NCI-H146 (cell line): Measurements from ENCODE around the gene TFB2M.

ENCODE experiments used
- DNase-seq: peaks from one replicate; lab custom pipeline; 2025; lab: John Stamatoyannopoulos, UW

TFB2M gene

DNA sequence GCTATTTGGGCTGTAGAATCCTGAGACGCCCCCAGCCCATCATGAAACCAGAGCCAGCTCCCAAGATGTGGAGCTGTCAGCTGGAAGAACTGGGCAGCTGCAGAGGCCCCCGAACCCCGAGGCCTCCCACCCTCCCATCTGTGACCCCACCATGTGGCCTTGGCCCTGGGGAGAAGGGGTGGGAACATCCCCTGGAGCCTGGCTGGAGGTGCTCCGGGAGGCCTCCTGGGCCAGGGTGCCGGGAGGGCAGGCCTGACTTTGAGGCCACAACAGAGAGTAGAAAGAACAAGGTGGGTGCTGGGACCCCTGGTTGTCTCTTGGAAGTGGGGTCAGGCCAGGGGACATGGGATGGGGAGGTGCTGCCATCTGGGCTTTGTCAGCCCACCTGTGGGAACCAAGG is 53.0 kb downstream of the TFB2M start:
- no peak for DNase-seq

- DNase-seq: no peak
Observed at GRCh38 chr1:246512635-246513034, 53.4 kb downstream of the TFB2M start.

DNA sequence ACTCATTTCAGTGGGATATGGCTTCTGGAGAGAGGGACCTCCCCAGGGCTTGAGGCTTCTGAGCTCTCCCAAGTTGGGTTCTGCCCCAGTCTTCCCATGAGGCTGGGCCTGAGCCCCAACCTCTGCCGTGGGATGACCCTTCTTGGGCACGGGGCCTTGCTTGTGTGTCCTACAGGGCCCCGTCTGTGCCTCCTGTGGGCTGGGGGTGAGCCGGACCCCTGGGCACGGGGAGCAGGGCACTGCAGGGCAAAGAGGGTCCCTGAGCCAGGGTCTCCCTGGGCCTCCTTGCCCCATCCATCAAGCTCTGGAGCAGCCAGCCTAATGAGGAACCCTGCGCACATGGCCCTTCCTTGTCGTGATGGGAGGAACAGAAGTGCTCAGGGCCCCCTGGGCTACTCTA is 53.8 kb downstream of the TFB2M start:
- no peak for DNase-seq

GRCh38 chr1:246511203-246511602 is 54.9 kb downstream of the TFB2M start:
- no peak for DNase-seq

- no peak for DNase-seq
Observed at GRCh38 chr1:246510147-246511030, 55.7 kb downstream of the TFB2M start.

DNA sequence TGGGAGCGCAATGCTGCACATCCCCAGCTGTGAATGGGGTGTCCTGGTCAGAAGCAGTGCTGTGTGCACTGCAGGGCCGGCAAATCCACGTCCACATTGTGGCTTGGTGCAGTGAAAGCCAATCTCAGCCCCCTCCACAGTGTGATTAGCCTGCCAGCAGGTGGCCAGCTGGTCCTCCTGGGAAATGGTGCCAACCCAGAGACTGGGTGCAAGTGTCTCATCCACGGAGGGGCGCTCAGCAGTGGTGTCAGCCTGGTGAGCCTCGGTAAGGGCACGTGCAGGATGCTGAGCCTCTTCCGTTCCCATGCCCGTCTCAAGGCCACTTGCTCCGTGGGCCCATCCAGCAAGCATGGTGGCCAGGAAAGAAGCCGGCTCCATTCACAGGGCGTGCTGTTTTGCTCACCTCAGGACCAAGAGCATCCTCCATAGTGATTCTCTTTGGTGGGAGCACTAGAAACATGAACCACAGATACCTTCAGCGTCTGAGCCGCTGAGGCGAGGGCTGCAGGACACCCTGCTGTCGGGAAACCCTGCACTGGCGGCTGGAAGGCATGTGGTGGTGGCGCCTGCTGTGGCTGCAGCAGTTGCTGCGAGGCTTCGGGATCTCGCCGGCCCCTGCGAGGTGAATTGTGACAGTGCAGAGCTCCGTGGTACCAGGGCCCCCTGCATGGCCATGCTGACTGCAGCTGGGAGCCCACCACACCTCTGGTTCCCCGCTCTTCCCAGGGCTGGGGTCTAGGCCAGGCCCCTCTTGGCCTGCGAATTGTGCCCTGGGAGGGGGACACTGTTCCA is 57.0 kb downstream of the TFB2M start:
- DNase-seq: no peak

DNA sequence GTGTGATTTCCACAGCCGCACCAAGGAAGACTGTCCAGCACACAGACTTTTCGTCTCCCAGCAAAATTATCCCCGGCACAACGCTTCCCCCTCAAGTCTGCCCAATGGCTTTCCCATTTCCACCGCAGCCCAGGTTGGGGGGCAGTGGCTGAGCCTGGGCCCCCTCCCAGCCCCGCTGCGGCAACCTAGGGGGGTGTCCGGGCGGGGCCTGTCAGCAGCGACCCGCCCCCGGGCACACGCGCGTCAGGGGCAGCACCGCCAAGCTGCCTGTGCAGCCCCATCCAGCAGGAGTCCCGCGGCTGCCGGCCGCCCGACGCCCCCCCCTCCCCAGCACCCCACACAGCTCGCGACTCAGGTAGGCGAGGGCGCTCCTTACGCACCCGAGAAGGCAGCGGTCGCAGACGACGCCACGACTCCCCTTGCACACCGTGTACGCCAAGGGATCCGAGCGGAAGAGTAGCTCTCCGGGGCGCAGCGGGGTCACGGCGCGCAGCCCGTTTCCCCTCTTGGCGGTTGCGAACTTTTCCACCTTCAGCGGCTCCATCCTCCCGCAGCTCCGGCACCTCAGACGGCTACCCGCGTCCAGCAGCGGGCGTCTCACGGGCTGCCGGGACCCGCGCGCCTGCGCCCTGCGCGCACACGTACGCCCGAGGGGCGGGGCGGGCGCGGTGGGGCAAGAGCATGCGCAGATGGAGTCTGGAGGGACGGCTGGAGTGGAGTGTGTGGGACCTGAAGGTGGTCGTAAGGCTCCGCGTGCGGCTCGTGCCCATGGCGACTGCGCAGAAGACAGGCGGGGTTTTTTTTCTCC is 59.2 kb downstream of the TFB2M start, which contains the start of gene SMYD3:
SMYD3 (minus strand) TSS at position 606 of the 808 bp plus-strand sequence.
- DNase-seq: peak; percentile 93

DNA sequence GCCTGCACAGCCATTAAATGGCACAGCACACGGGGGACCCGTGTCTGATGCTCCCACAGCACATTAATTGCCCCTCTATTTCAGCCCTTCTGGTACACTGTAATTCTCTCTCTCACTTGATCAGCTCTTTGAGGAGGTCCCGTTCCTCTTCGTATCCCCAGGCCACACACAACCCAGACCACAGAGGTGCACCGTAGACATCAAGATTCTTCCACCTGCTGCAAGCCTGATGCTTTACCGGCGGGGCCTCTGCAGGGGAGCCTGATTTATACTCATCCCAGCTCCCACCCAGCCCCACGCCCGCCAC is 59.7 kb downstream of the TFB2M start:
- DNase-seq: peak; percentile 50

GRCh38 chr1:246503341-246503740 is 62.7 kb downstream of the TFB2M start:
- DNase-seq: no peak

- peak; percentile 75 for DNase-seq
Observed at GRCh38 chr1:246497331-246497915, 68.6 kb downstream of the TFB2M start.

GRCh38 chr1:246492611-246493245 is 73.3 kb downstream of the TFB2M start:
- DNase-seq: peak; percentile 73

GRCh38 chr1:246491551-246492053 is 74.5 kb downstream of the TFB2M start:
- no peak for DNase-seq
